Measurements from ENCODE around the gene KIF3B. TPM values are rescaled to one million over a fixed set of nuclear protein-coding genes. Genes with fewer than 3 reads are reported as not detected.

KIF3B gene
- polyA plus RNA-seq, 1 donor (not counting 4 experiments of a cell fraction or from before 2014, with no cell fraction given): 20.3 TPM

GRCh38 chr20:32315891-32316290 is 38.4 kb downstream of the KIF3B start:
- Histone ChIP-seq H3K4me1 (ENCODE audit: control insufficient read depth, extremely low read depth, insufficient read depth, low read length) (no peaks in the 10 kb centered on the region), H3K4me2 (ENCODE audit: control insufficient read depth, extremely low read depth, insufficient read depth, low read depth, low read length) (no peak overlapping the region), H3K36me3 (ENCODE audit: control insufficient read depth in 2 of 2, extremely low read depth in 1 of 2, insufficient read depth in 2 of 2, low read length in 2 of 2) (peaks cover 7% of the 10 kb centered on the region in 2 experiments), H2AFZ (ENCODE audit: control insufficient read depth, low read length) (no peak overlapping the region), H3K9me3 (ENCODE audit: control insufficient read depth, low read depth, low read length) (no peaks in the 10 kb centered on the region), H3K79me2 (ENCODE audit: control insufficient read depth, insufficient read depth, low read length) (no peaks in the 10 kb centered on the region), H4K20me1 (ENCODE audit: control insufficient read depth, extremely low read depth, insufficient read depth, low read length) (no peaks in the 10 kb centered on the region), H3K9me1 (ENCODE audit: control insufficient read depth, extremely low read depth, insufficient read depth, low read length) (no peaks in the 10 kb centered on the region), H3K9ac (ENCODE audit: control insufficient read depth, extremely low read depth, insufficient read depth, low read length) (no peak overlapping the region), H3K27ac (ENCODE audit: control insufficient read depth, insufficient read depth, low read length) (no peak overlapping the region), H3K4me3 (ENCODE audit: control insufficient read depth in 2 of 3, extremely low read depth in 1 of 3, insufficient read depth in 2 of 3, low read depth in 1 of 3, low read length in 3 of 3) (no peak overlapping the region), H3K27me3 (ENCODE audit: control insufficient read depth, extremely low read depth, insufficient read depth, low read length) (no peaks in the 10 kb centered on the region)
- dilution Hi-C loops (cut with MboI; ENCODE audit: extremely low pct_ligation_motif_present, low sequenced_read_pairs): no loop called here
- DNase-seq (ENCODE audit: low read depth, low spot score) (no peak), FAIRE-seq (no peak)
- TF ChIP-seq CTCF (optimal IDR thresholded peaks at IDR 0.05 in 1 of 3, IDR thresholded peaks at IDR 0.05 in 1 of 3, conservative IDR thresholded peaks at IDR 0.05 in 1 of 3; ENCODE audit: extremely low read depth in 1 of 3, insufficient read depth in 2 of 3, low read length in 3 of 3) (no peak), EZH2 (IDR thresholded peaks at IDR 0.05; ENCODE audit: low read length) (no peak)

- Histone ChIP-seq H2AFZ (ENCODE audit: control insufficient read depth, low read length) (no peak overlapping the region), H3K9ac (ENCODE audit: control insufficient read depth, extremely low read depth, insufficient read depth, low read length) (no peak overlapping the region), H3K79me2 (ENCODE audit: control insufficient read depth, insufficient read depth, low read length) (no peaks in the 10 kb centered on the region), H3K9me3 (ENCODE audit: control insufficient read depth, low read depth, low read length) (no peaks in the 10 kb centered on the region), H3K9me1 (ENCODE audit: control insufficient read depth, extremely low read depth, insufficient read depth, low read length) (no peaks in the 10 kb centered on the region), H3K4me2 (ENCODE audit: control insufficient read depth, extremely low read depth, insufficient read depth, low read depth, low read length) (no peak overlapping the region), H3K27ac (ENCODE audit: control insufficient read depth, insufficient read depth, low read length) (no peak overlapping the region), H3K27me3 (ENCODE audit: control insufficient read depth, extremely low read depth, insufficient read depth, low read length) (no peaks in the 10 kb centered on the region), H3K4me1 (ENCODE audit: control insufficient read depth, extremely low read depth, insufficient read depth, low read length) (no peaks in the 10 kb centered on the region), H3K36me3 (ENCODE audit: control insufficient read depth in 2 of 2, extremely low read depth in 1 of 2, insufficient read depth in 2 of 2, low read length in 2 of 2) (peaks cover 7% of the 10 kb centered on the region in 2 experiments), H3K4me3 (ENCODE audit: control insufficient read depth in 2 of 3, extremely low read depth in 1 of 3, insufficient read depth in 2 of 3, low read depth in 1 of 3, low read length in 3 of 3) (no peak overlapping the region), H4K20me1 (ENCODE audit: control insufficient read depth, extremely low read depth, insufficient read depth, low read length) (no peaks in the 10 kb centered on the region)
- no peak for TF ChIP-seq CTCF (optimal IDR thresholded peaks at IDR 0.05 in 1 of 3, IDR thresholded peaks at IDR 0.05 in 1 of 3, conservative IDR thresholded peaks at IDR 0.05 in 1 of 3; ENCODE audit: extremely low read depth in 1 of 3, insufficient read depth in 2 of 3, low read length in 3 of 3)
- TF ChIP-seq EZH2 (IDR thresholded peaks at IDR 0.05; ENCODE audit: low read length): no peak
- dilution Hi-C loops (cut with MboI; ENCODE audit: extremely low pct_ligation_motif_present, low sequenced_read_pairs): no loop called here
- FAIRE-seq (no peak), DNase-seq (ENCODE audit: low read depth, low spot score) (no peak)
Observed at GRCh38 chr20:32316667-32317066, 39.2 kb downstream of the KIF3B start.

Measured in keratinocyte (primary cell).